M059J (cell line): ENCODE results near the gene SETMAR. TPM values are rescaled to one million over a fixed set of nuclear protein-coding genes. Genes with fewer than 3 reads are reported as not detected.

ENCODE experiments used
- DNase-seq: peaks from one replicate; pipeline ENCODE4 v3.0.0-alpha.2; 2012; ENCODE audit warnings: low read depth
- total RNA-seq: library from RNA; depleted of rRNA; stranded (reverse); fragments of >200 nt; shearing (Covaris generic); gene quantifications from 2 replicates; pipeline ENCODE4 v1.2.3, GENCODE V29; 2014; rRNA removed

SETMAR gene
- total RNA-seq, 1 experiment from 2014 or later = 14.2 TPM

DNA sequence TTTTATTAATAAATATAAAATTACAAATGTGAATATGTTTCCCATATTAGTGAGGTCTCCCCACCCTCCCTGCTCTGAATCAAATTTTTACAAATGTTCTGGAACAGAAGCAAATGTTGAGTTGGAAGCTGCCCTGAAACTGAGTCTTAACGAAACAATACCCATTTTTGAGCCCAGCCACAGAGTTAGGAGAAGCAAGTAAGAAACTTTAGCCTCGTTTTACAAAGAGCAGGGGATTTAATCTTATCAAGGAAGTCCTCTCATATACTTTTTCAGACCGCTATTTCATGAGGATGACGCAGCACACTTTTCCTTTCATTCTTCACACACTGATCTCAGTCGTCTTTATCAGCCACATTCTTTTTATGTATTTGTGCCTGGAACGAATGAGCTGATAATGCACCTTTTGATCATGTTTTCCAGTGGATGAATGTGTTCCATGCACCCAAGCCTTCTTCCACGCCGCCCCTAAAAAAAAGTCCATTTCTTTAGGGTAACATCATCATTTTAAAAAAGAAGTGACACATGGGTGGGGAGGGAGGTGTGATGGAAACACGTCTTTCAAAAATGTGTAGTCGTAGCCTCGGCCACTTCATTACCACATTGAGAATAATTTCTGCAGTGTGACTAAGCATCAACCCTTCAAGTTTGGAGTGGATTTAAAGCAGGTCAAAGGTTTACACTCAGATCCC is 48.1 kb downstream of the SETMAR start:
- peak; percentile 40 for DNase-seq

DNA sequence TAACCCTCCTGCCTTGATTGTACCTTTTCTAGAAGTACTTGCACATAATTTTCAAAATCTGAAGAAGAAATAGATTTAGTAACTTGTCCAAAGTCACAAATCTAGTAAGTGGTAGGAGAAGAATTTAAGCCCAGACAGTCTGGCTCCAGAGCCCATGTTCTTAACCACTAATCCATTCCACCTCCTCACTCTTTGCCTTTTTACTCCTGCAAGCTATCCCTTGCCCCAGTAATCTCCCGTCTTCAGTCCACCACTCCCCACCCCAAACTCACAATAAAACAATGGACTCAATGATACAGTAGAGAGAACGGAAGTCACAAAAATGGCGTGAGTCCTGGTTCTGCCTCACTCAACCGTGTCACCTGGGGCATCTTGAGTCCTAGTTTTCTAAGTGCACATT is 48.7 kb downstream of the SETMAR start:
- DNase-seq = peak; percentile 14

DNA sequence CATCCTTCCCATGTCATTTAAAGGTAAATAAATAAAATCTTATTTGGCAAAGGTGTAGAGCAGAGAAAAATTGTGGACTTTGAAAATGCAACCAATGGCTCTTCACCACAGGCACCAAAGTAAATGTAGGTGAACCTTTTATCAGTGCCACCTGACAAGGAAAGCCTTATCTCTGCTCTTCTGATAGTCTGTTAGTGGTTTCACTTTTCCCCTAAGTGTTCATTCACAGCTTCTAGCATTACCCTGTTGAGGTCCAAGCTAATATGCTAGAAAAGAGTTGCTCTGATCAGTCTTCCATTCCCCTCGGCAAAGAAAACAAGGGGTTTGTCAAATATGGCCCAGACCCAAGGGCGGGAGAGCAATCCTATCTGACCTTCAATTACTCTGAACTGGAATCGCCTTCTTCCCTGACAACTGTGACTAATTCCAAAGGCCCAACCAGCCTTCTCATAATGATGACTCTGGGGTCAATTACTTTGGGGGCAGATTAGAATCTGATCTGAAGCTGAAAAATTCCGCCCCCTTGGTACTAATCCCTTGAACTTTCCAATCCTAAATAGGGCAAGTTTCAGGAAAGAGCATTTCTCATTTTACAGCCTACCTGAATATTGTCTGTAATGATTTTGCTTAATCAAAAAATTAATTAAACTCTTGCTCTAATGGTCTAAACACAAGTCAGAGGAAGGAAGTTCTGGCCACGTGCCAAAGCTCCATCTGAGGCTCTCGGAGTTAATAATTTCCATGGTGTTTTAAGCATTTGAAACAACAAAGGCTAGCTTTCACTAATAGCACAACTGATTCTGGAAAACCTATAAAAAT is 52.4 kb downstream of the SETMAR start:
- DNase-seq = no peak

DNA sequence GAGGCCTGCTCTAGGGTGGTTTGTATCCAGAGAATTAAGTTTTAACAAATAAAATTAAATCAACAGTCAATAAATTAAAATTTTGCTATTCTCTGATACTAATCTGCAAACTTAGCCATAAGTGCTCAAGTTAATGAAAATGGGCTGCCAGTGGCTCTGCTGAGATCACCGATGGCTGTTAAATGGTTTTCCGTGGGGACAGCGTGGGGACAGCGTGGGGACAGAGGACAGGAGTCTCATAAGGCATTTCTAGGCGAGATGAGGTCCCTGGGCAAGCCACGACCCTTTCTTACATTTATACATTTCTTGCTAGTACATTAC is 53.0 kb downstream of the SETMAR start:
- no peak for DNase-seq

DNA sequence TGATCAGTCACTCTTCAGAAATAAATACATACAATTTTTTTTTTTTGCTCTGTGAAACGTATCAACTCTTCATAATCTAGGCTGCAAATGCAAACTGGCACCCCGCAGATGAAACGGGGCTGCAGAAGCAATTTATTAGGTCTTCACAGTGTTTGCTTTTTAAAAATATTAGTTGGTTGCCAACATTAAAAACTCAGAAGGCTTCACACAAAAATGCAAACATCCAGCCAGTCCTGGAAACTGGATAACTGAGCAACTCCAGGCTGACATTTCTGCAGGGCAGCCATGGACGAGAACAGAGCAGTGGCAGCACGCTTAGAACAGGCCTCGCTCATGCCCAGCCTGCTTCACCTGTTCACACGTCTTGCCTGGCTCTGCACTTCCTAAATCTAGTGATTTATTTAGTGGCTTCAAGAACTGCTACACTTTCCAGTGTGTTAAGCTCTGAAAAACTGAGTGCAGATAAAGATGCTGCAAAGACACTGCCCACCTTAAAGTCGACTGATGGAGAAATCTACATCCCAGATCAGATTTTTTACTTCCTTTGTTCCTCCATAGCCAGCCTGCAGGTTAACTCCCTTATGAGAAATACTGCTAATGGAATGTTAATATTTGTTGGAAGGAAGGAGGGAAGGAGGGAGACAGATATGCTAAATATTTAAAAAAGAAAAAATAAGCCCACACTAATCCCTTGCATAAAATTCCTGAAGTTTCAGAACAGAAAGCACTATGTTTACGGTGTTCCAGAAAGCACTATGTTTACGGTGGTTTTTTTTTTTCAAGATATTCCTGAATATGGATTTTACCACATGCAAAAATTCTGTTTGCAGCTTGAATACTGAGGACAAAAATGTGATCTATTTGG is 53.6 kb downstream of the SETMAR start:
- DNase-seq = no peak

DNA sequence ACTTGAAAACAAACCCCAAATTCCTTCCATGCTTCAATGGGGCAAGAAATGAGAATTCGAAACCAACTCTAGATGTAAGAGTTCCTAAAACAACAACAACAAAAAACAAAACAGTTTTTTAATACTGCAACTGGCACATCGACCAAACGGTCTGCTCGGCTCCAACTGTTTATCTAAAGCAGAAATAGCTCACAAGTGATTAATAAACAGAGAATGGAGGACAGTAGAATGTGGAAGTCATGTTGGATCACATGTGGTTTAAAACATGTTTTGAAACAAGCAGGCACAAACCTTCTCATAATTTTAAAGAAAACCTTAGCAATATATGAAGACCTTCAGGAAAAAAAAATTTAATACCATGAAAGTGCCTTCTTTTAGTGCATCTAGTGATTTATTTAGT is 55.1 kb downstream of the SETMAR start:
- no peak for DNase-seq

DNA sequence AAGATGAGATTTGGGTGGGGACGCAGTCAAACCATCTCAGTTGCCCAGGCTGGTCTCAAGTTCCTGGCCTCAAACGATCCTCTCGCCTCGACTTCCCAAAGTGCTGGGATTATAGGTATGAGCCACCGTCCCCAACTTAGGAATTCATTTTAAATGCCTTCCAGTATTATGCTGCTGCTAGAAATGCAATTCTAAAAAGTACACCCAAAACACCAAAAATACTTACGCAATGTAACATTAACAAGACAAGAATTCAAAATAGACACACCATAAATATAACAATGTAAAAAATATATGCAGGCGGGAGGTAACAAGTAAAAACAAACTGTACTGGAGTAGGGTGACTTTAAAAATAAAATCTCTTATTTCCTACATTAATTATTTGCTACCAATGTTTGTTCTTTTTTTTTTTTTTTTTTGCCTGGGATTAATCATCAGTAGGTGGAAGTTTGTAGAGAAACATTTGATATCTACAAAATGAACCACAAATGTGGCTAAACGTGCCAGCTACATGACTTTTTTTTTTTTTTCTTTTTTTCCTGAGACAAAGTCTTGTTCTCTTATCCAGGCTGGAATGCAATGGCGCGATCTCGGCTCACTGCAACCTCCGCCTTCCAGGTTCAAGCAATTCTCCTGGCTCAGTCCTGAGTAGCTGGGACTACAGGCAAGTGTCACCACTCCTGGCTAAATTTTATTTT is 56.8 kb downstream of the SETMAR start:
- DNase-seq = no peak

DNA sequence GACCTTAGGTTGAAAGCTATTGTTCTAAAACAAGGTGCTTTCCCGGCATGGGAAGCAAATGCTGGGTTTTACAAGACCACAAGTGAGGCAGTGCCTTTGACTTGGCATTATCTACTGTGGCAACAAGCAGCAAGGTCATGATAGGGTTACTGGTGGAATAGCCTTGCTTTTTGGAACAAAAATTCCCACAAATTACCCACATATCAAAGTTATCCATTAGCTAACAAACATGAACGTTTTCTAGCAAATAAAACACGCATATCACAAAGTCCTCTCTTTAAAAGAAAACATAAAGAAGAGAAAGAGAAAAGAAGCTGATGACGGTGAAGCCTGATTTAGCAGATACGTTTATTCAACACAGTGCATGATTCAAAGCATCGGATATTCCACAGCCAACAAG is 57.6 kb downstream of the SETMAR start:
- no peak for DNase-seq

DNA sequence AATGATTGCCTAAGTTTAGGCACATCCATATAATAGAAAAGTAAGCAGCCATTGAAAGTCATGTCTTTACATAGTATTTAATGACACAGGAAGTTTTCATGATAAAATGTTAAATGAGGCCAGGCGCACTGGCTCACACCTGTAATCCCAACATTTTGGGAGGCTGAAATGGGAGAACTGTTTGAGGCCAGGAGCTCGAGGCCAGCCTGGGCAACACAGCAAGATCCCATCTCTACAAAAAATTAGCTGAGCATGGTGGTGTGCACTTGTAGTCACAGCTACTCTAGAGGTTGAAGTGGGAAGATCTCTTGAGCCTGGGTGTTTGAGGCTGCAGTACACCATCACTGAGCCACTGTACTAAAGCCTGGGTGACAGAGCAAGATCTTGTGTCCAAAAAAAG is 59.4 kb downstream of the SETMAR start:
- no peak for DNase-seq

Other genes starting within 250 kb of the SETMAR start
- 10.3 and 21.8 TPM in 2 replicates for gene SUMF1, start 163.9 kb downstream of the SETMAR start, total RNA-seq
- gene ITPR1, start 190.0 kb downstream of the SETMAR start, total RNA-seq = 5.9 and 6.2 TPM in 2 replicates